ENCODE results near the gene RAC2. TPM values are rescaled to one million over a fixed set of nuclear protein-coding genes. Genes with fewer than 3 reads are reported as not detected.

Gene RAC2
- total RNA-seq, 4 donors from 2014 or later, result 1.9 to 3.9 (median 3.0) TPM

DNA sequence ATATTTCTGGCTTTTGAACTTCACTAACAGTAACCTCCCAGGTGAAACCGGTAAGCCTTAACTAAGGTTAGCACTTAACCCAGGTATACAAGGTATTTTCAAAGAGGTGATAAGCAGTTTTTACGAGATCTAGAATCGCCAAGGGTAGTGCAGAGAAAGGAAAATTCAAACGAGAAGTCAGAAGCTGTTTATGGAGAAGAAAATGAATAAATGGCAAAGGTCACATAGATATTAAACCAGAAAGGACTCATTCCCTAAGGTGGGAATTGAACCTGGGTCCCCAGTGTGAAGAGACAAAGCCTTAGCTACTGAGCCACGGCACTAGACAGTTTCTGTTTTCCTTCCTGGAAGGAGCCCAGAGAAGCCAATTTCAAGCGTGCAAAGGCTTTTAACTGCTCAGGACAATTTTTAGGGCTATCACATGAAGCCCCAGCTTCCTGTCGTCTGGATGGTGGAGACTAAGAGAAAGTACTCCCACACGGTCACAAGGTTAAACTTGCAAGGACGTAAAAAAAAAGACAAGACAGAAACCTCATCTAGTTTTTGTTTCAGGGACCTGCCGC lies 50.4 kb downstream of the RAC2 start:
- Histone ChIP-seq H3K4me3 (no peak overlapping the region), H3K36me3 (no peaks in the 10 kb centered on the region), H3K27ac (no peak overlapping the region), H3K4me1 (peaks cover 51% of the 10 kb centered on the region), H3K27me3 (no peaks in the 10 kb centered on the region), H3K9me3 (no peaks in the 10 kb centered on the region)
- 65% methylated on average over 10 of the region's 10 CpGs for WGBS
- peak in 1 of 2 donors; percentile 40 for DNase-seq (ENCODE audit: low spot score in 2 of 2)
- TF ChIP-seq, protein P1, sequence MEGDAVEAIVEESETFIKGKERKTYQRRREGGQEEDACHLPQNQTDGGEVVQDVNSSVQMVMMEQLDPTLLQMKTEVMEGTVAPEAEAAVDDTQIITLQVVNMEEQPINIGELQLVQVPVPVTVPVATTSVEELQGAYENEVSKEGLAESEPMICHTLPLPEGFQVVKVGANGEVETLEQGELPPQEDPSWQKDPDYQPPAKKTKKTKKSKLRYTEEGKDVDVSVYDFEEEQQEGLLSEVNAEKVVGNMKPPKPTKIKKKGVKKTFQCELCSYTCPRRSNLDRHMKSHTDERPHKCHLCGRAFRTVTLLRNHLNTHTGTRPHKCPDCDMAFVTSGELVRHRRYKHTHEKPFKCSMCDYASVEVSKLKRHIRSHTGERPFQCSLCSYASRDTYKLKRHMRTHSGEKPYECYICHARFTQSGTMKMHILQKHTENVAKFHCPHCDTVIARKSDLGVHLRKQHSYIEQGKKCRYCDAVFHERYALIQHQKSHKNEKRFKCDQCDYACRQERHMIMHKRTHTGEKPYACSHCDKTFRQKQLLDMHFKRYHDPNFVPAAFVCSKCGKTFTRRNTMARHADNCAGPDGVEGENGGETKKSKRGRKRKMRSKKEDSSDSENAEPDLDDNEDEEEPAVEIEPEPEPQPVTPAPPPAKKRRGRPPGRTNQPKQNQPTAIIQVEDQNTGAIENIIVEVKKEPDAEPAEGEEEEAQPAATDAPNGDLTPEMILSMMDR (IDR thresholded peaks at IDR 0.05), result no peak

DNA sequence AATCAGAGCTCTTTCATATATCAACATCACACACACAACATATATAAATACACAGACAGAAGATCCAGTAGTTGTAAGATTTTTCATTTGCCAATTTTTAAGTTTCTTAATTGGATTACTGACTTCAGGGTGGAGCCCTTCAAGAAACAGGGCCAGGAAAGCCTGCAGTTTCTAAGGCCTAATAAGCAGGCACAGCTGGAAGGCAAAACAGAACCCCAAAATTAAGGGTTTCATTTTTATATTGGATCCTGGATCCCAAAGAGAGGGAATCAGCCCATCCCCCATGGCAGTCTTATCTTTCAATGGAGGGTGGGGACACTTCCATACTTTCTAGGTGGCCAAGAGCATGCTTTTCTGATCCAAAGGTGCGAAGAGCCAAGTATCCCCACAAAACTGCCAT lies 51.3 kb downstream of the RAC2 start:
- DNase-seq (ENCODE audit: low spot score in 2 of 2), result peak in 1 of 2 donors; percentile 5
- Histone ChIP-seq H3K27ac (no peak overlapping the region), H3K36me3 (no peaks in the 10 kb centered on the region), H3K9me3 (no peaks in the 10 kb centered on the region), H3K4me3 (no peak overlapping the region), H3K27me3 (no peaks in the 10 kb centered on the region), H3K4me1 (peaks cover 51% of the 10 kb centered on the region)
- 90% methylated on average over 1 of the region's 1 CpG for WGBS
- no peak for TF ChIP-seq EP300 (IDR thresholded peaks at IDR 0.05)
- TF ChIP-seq POLR2A (IDR thresholded peaks at IDR 0.05), result no peak
- TF ChIP-seq, protein P1 (IDR thresholded peaks at IDR 0.05), result no peak
- no peak for TF ChIP-seq POLR2AphosphoS5 (IDR thresholded peaks at IDR 0.05)

DNA sequence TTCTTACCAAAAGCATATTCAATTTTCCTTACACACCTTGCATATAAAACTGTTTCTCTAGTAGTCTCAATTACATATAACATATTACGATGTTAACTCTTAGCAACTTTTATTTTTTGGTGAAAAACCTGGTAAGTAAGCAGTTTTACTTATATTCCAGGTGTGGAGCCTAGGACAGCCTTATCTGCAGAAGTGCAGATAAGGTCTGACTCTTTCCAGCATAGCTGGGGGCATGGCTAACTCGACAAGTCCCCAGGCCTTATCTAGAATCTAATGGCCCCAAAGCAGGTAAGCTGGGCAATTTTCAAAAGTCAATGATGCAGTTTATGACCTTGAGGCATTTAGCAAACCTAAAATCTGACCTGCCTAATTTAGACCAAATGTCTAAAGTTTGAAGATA lies 51.9 kb downstream of the RAC2 start:
- peaks cover 51% of the 10 kb centered on the region for H3K4me1 ChIP-seq

DNA sequence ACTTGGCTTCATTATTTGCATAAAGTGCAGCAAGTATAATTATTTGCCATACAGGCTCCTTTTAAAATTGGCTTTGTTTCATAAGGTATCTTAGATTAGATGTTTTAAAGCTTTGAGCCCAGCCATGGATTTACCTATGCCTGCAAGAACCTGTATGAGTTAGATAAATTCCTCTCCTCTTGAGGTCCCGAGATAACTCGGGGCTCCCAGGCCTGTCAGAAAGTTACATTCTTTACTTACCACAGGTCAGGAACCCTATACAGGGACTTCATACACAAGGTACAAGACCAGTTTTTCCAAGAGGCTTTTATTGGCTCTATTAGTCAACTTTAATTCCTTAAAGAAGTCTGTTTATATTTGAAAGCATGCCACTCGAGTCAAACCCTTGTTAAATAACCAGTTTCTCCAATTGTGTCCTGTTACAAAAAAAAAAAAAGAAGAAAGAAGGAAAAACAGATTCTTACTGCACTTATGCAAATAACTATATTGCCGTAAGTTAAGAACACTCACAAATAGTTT lies 53.7 kb downstream of the RAC2 start:
- Histone ChIP-seq H3K36me3 (no peaks in the 10 kb centered on the region), H3K4me3 (no peak overlapping the region), H3K9me3 (no peaks in the 10 kb centered on the region), H3K4me1 (peaks cover 46% of the 10 kb centered on the region), H3K27ac (no peak overlapping the region), H3K27me3 (no peaks in the 10 kb centered on the region)
- TF ChIP-seq POLR2A (IDR thresholded peaks at IDR 0.05), result no peak
- TF ChIP-seq, protein P1 (IDR thresholded peaks at IDR 0.05), result no peak
- TF ChIP-seq POLR2AphosphoS5 (IDR thresholded peaks at IDR 0.05), result no peak
- no peak for TF ChIP-seq EP300 (IDR thresholded peaks at IDR 0.05)
- WGBS, result 40% methylated on average over 4 of the region's 4 CpGs
- DNase-seq (ENCODE audit: low spot score in 2 of 2), result peak in 1 of 2 donors; percentile 14

More for the DNA sequence above, 51.9 kb downstream of the RAC2 start:
- no peak for DNase-seq (ENCODE audit: low spot score in 2 of 2)
- H3K27me3 ChIP-seq, result no peaks in the 10 kb centered on the region
- TF ChIP-seq POLR2A (IDR thresholded peaks at IDR 0.05) (no peak), EP300 (IDR thresholded peaks at IDR 0.05) (no peak), POLR2AphosphoS5 (IDR thresholded peaks at IDR 0.05) (no peak)
- TF ChIP-seq, protein P1 (IDR thresholded peaks at IDR 0.05), result no peak
- WGBS, result 79% methylated on average over 2 of the region's 2 CpGs
- no peaks in the 10 kb centered on the region for H3K36me3 ChIP-seq
- no peak overlapping the region for H3K27ac ChIP-seq
- H3K4me3 ChIP-seq, result no peak overlapping the region
- no peaks in the 10 kb centered on the region for H3K9me3 ChIP-seq

DNA sequence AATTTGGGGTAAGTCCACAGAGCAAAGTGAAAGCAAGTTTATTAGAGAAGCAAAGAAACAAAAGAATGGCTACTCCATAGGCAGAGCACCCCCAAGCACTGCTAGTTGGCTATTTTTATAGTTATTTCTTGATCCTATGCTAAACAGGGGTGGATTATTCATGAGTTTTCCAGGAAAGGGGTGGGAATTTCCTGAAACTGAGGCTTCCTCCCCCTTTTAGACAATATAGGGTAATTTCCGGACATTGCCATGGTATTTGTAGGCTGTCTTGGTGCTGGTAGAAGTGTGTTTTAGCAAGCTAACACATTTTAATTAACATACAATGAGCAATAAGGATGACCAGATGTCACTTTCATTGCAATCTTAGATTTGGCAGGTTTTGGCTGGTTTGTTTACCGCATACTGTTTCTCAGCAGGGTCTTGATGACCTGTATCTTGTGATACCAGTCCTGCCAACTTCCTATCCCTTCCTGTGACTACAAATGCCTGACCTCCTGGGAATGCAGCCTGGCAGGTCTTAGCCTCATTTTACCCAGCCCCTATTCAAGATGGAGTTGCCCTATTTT lies 55.1 kb downstream of the RAC2 start:
- WGBS, result 17% methylated on average over 2 of the region's 2 CpGs
- no peaks in the 10 kb centered on the region for H3K9me3 ChIP-seq
- H3K4me3 ChIP-seq, result peak overlapping the region; percentile 42
- no peaks in the 10 kb centered on the region for H3K36me3 ChIP-seq
- peak overlapping the region; percentile 83 for H3K27ac ChIP-seq
- TF ChIP-seq POLR2AphosphoS5 (IDR thresholded peaks at IDR 0.05), result no peak
- TF ChIP-seq, protein P1 (IDR thresholded peaks at IDR 0.05), result no peak
- no peak for TF ChIP-seq POLR2A (IDR thresholded peaks at IDR 0.05)
- TF ChIP-seq EP300 (IDR thresholded peaks at IDR 0.05), result no peak
- DNase-seq (ENCODE audit: low spot score in 2 of 2), result peak in 1 of 2 donors; percentile 21
- H3K27me3 ChIP-seq, result no peaks in the 10 kb centered on the region
- H3K4me1 ChIP-seq, result peaks cover 47% of the 10 kb centered on the region
